GM10266 (cell line): ENCODE data around the gene SALL4.

Experiments used
- DNase-seq: peaks from one replicate; pipeline ENCODE4 v3.0.0; 2012; ENCODE audit errors: extremely low spot score
- TF ChIP-seq, protein P1 (sequence below): IDR thresholded peaks from 2 replicates; pipeline ENCODE4 v1.5.1; 2012; ENCODE audit warnings: mild to moderate bottlenecking, low read depth; ENCODE audit not compliant: control insufficient read depth, insufficient read depth; ENCODE audit errors: missing control alignments

The SALL4 gene

GRCh38 chr20:51802170-51802751 is at the start of gene SALL4:
SALL4 (minus strand) TSS chr20:51802521; CDS start chr20:51802408, 113 bp downstream.
- TF ChIP-seq, protein P1, sequence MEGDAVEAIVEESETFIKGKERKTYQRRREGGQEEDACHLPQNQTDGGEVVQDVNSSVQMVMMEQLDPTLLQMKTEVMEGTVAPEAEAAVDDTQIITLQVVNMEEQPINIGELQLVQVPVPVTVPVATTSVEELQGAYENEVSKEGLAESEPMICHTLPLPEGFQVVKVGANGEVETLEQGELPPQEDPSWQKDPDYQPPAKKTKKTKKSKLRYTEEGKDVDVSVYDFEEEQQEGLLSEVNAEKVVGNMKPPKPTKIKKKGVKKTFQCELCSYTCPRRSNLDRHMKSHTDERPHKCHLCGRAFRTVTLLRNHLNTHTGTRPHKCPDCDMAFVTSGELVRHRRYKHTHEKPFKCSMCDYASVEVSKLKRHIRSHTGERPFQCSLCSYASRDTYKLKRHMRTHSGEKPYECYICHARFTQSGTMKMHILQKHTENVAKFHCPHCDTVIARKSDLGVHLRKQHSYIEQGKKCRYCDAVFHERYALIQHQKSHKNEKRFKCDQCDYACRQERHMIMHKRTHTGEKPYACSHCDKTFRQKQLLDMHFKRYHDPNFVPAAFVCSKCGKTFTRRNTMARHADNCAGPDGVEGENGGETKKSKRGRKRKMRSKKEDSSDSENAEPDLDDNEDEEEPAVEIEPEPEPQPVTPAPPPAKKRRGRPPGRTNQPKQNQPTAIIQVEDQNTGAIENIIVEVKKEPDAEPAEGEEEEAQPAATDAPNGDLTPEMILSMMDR = no peak
- DNase-seq = no peak

DNA sequence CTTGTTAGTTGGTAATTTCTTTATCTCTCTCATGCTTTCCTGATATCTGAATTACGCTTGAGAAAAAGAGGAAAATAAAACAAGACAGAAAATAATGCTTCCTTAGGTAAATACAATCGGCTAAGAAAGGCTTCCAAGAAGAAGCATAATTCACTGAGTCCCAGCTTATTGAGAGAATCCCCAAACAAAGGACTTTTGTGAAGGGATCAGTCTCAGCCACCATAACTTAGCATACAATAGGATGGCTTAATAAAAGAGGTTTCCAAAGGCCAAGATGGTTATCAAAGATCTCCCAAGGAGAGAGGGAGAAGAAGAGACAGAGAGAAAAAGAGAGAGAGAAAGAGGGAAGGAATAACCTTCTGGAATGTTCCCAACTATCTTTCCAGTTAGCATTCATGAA is 46.0 kb upstream of the SALL4 start:
- no peak for DNase-seq
- TF ChIP-seq, protein P1 = no peak

DNA sequence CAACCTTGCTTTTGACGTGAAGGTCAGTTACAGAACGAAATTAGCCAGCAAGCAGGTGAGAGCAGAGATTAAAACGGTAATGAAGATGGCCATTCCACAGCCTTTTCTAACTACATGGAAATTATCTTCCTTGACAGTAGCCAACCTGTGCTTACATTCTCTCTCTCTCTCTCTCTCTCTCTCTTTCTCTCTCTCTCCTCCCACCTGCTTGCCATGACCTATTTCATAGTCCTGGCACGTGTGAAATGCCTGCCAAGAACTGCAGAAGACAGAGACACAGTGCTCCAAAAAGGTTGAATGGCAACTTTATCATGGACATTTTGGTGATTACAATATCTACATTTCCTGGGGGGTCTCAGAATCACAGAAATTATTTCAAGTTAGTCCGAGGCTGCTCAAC is 38.5 kb upstream of the SALL4 start:
- DNase-seq = no peak
- TF ChIP-seq, protein P1 = no peak

DNA sequence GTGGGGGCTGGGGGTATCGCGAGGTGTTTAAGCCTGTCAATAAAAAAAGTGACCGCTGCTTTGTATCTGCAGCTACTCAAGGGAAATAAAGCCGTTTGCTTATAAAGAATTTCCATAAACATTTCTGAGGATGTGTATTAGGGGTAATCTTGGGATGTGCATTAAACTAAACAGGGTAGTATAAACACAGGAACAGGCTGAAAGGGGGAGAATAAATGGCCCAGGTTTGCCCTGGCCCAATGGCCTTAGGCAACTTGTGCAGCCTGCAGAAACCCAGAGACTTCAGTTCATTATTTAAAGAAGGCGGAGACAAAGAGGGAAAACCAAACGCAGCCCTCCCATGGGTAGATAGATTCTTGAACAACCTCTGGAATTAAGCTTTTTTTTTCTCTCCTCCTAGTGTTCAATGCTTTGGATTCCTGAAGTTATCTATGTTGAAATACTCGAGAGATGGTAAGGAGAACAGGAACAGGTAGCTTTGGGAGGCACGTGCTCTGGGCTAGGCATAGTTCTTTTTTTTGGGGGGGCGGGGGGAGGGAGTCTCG is 35.6 kb upstream of the SALL4 start:
- TF ChIP-seq, protein P1 = no peak

GRCh38 chr20:51837436-51837835 is 35.1 kb upstream of the SALL4 start:
- DNase-seq = no peak
- TF ChIP-seq, protein P1 = no peak

More for the DNA sequence above, 35.6 kb upstream of the SALL4 start:
- DNase-seq = no peak

DNA sequence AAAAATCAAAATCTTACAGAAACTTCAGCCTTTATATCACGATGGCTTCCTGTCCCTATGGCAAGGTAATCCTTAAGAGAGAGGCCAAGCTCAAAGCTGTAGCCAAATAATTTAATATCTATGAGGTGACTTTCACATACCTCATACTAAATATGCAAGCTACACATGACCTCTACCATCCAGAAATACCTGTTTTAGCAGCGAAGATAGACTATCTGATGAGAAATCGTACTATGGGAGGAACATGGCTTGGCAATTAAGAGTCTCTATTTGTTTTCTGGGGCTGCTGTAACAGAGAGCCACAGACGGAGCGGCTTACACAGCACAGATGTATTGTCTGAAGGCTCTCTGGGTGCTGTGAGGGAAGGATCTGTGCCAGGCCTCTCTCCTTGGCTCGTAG is 31.0 kb upstream of the SALL4 start:
- no peak for DNase-seq
- TF ChIP-seq, protein P1 = no peak

DNA sequence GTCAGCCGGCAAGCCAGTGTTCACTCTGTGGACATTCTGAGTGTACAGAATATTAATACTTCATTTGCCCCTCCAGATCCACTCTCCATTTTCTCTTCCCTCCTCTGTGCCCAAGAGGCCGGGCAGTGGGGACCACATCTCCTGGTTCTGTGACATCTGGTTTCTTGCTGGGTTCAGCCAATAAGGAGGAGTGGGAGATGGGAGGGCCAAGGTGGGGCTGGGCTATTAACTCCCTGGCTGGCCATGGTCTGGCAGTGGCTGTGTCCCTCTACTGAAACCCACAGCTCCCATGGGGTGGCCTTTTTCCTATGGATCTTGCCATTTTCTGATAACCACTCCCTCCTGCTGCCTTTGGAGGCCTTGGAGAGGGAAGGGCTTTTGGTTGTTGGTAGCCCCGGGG is 30.0 kb upstream of the SALL4 start:
- TF ChIP-seq, protein P1 = no peak
- no peak for DNase-seq
